ENCODE measurements around the gene ATXN1. TPM values are rescaled to one million over a fixed set of nuclear protein-coding genes. Genes with fewer than 3 reads are reported as not detected.

ATXN1 gene
- total RNA-seq, 1 experiment from 2014 or later, result 27.0 TPM

- ChIA-PET CTCF (no interaction called here), POLR2A (ENCODE audit: unreplicated experiment) (no interaction called here)
- DNase-seq (no peak), ATAC-seq (no peak)
- Histone ChIP-seq H3K79me2 (ENCODE audit: low read length) (no peaks in the 10 kb centered on the region), H3K4me1 (ENCODE audit: insufficient read depth, low read length) (no peaks in the 10 kb centered on the region), H4K20me1 (ENCODE audit: low read length) (no peaks in the 10 kb centered on the region), H3K9ac (ENCODE audit: low read length) (no peak overlapping the region), H3F3A (ENCODE audit: low read length, unreplicated experiment) (no peaks in the 10 kb centered on the region), H3K27ac (ENCODE audit: low read length) (no peak overlapping the region), H3K4me2 (ENCODE audit: low read length) (no peak overlapping the region), H3K36me3 (ENCODE audit: low read depth, low read length) (no peaks in the 10 kb centered on the region), H3K27me3 (ENCODE audit: low read length) (no peaks in the 10 kb centered on the region), H2AFZ (ENCODE audit: low read length) (no peak overlapping the region), H3K9me3 (ENCODE audit: low read length) (no peaks in the 10 kb centered on the region), H3K9me2 (replicated peaks; ENCODE audit: low read length) (no peaks in the 10 kb centered on the region), H3K4me3 (ENCODE audit: low read length) (no peak overlapping the region)
- intact Hi-C loops (cut with micrococcal nuclease), result no loop called here
- no TSS peak for BruUV-seq (replicated peaks)
- TF ChIP-seq EZH2phosphoT487 (IDR thresholded peaks at IDR 0.05; ENCODE audit: borderline replicate concordance, low read length) (no peak), EZH2 (IDR thresholded peaks at IDR 0.05; ENCODE audit: low read length, unreplicated experiment) (no peak)
- TF ChIP-seq, protein P1, sequence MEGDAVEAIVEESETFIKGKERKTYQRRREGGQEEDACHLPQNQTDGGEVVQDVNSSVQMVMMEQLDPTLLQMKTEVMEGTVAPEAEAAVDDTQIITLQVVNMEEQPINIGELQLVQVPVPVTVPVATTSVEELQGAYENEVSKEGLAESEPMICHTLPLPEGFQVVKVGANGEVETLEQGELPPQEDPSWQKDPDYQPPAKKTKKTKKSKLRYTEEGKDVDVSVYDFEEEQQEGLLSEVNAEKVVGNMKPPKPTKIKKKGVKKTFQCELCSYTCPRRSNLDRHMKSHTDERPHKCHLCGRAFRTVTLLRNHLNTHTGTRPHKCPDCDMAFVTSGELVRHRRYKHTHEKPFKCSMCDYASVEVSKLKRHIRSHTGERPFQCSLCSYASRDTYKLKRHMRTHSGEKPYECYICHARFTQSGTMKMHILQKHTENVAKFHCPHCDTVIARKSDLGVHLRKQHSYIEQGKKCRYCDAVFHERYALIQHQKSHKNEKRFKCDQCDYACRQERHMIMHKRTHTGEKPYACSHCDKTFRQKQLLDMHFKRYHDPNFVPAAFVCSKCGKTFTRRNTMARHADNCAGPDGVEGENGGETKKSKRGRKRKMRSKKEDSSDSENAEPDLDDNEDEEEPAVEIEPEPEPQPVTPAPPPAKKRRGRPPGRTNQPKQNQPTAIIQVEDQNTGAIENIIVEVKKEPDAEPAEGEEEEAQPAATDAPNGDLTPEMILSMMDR (conservative IDR thresholded peaks at IDR 0.05; ENCODE audit: low read depth, low read length), result no peak
Observed at GRCh38 chr6:16367571-16367970, 393.7 kb downstream of the ATXN1 start.

GRCh38 chr6:16363749-16364148, 397.5 kb downstream of the ATXN1 start:
- Histone ChIP-seq H3K4me1 (ENCODE audit: insufficient read depth, low read length) (no peaks in the 10 kb centered on the region), H2AFZ (ENCODE audit: low read length) (no peak overlapping the region), H3K27ac (ENCODE audit: low read length) (no peak overlapping the region), H3K9me2 (replicated peaks; ENCODE audit: low read length) (no peaks in the 10 kb centered on the region), H3K79me2 (ENCODE audit: low read length) (no peaks in the 10 kb centered on the region), H3K36me3 (ENCODE audit: low read depth, low read length) (no peaks in the 10 kb centered on the region), H3F3A (ENCODE audit: low read length, unreplicated experiment) (no peaks in the 10 kb centered on the region), H3K27me3 (ENCODE audit: low read length) (no peaks in the 10 kb centered on the region), H3K4me3 (ENCODE audit: low read length) (no peak overlapping the region), H3K4me2 (ENCODE audit: low read length) (no peak overlapping the region), H3K9me3 (ENCODE audit: low read length) (no peaks in the 10 kb centered on the region), H4K20me1 (ENCODE audit: low read length) (no peaks in the 10 kb centered on the region), H3K9ac (ENCODE audit: low read length) (no peak overlapping the region)
- ATAC-seq, result no peak
- ChIA-PET CTCF (no interaction called here), POLR2A (ENCODE audit: unreplicated experiment) (no interaction called here)
- TF ChIP-seq, protein P1 (conservative IDR thresholded peaks at IDR 0.05; ENCODE audit: low read depth, low read length), result no peak
- TF ChIP-seq EZH2phosphoT487 (IDR thresholded peaks at IDR 0.05; ENCODE audit: borderline replicate concordance, low read length), result no peak
- TF ChIP-seq EZH2 (IDR thresholded peaks at IDR 0.05; ENCODE audit: low read length, unreplicated experiment), result no peak
- no peak for DNase-seq
- BruUV-seq (replicated peaks), result no TSS peak
- intact Hi-C loops (cut with micrococcal nuclease), result no loop called here

GRCh38 chr6:16362819-16363589, 398.3 kb downstream of the ATXN1 start:
- no peak for ATAC-seq
- POLR2A ChIA-PET (ENCODE audit: unreplicated experiment), result no interaction called here
- CTCF ChIA-PET, result no interaction called here

More at GRCh38 chr6:16362819-16363589, 398.3 kb downstream of the ATXN1 start:
- Histone ChIP-seq H3K9ac (ENCODE audit: low read length) (no peak overlapping the region), H3F3A (ENCODE audit: low read length, unreplicated experiment) (no peaks in the 10 kb centered on the region), H3K4me3 (ENCODE audit: low read length) (no peak overlapping the region), H3K27ac (ENCODE audit: low read length) (no peak overlapping the region), H3K27me3 (ENCODE audit: low read length) (no peaks in the 10 kb centered on the region), H3K4me2 (ENCODE audit: low read length) (no peak overlapping the region), H3K79me2 (ENCODE audit: low read length) (no peaks in the 10 kb centered on the region), H3K36me3 (ENCODE audit: low read depth, low read length) (no peaks in the 10 kb centered on the region), H3K9me2 (replicated peaks; ENCODE audit: low read length) (no peaks in the 10 kb centered on the region), H3K4me1 (ENCODE audit: insufficient read depth, low read length) (no peaks in the 10 kb centered on the region), H2AFZ (ENCODE audit: low read length) (no peak overlapping the region), H3K9me3 (ENCODE audit: low read length) (no peaks in the 10 kb centered on the region), H4K20me1 (ENCODE audit: low read length) (no peaks in the 10 kb centered on the region)
- intact Hi-C loops (cut with micrococcal nuclease), result no loop called here
- no peak for DNase-seq
- no TSS peak for BruUV-seq (replicated peaks)
- no peak for TF ChIP-seq EZH2 (IDR thresholded peaks at IDR 0.05; ENCODE audit: low read length, unreplicated experiment)
- TF ChIP-seq, protein P1 (conservative IDR thresholded peaks at IDR 0.05; ENCODE audit: low read depth, low read length), result no peak
- TF ChIP-seq EZH2phosphoT487 (IDR thresholded peaks at IDR 0.05; ENCODE audit: borderline replicate concordance, low read length), result no peak

Measured in PC-3 (cell line).